ENCODE measurements around the gene COIL. TPM values are rescaled to one million over a fixed set of nuclear protein-coding genes. Genes with fewer than 3 reads are reported as not detected.

Gene COIL
- total RNA-seq, 1 donor from 2014 or later = 16.5 TPM

- no peak for DNase-seq
These were observed 52.8 kb downstream of the COIL start for GRCh38 chr17:56908001-56908542.

- DNase-seq = no peak
These were observed 57.3 kb downstream of the COIL start for GRCh38 chr17:56903560-56903959.

GRCh38 chr17:56902348-56902747 is 58.5 kb downstream of the COIL start:
- peak; percentile 62 for DNase-seq

GRCh38 chr17:56899403-56899802 is 61.4 kb downstream of the COIL start:
- DNase-seq = peak; percentile 70

GRCh38 chr17:56898874-56899273 is 62.0 kb downstream of the COIL start:
- no peak for DNase-seq

- no peak for DNase-seq
These were observed 63.0 kb downstream of the COIL start for GRCh38 chr17:56897646-56898424.

- no peak for DNase-seq
These were observed 63.9 kb downstream of the COIL start for GRCh38 chr17:56896968-56897359.

- DNase-seq = no peak
These were observed 64.5 kb downstream of the COIL start for GRCh38 chr17:56896217-56896967.

- no peak for DNase-seq
These were observed 65.9 kb downstream of the COIL start for GRCh38 chr17:56894859-56895455.

GRCh38 chr17:56893503-56893902 is 67.3 kb downstream of the COIL start:
- no peak for DNase-seq

GRCh38 chr17:56892333-56892732 is 68.5 kb downstream of the COIL start:
- DNase-seq = no peak

GRCh38 chr17:56891751-56892150 is 69.1 kb downstream of the COIL start:
- DNase-seq = peak; percentile 60

GRCh38 chr17:56890906-56891674 is 69.8 kb downstream of the COIL start:
- DNase-seq = peak; percentile 32

GRCh38 chr17:56890390-56890789 is 70.5 kb downstream of the COIL start:
- no peak for DNase-seq

Other genes with a start within 250 kb of the COIL start
- gene C17orf67, start 127.1 kb downstream of the COIL start, total RNA-seq = 3.2 and 4.1 TPM in 2 replicates
- gene DGKE, start 126.9 kb downstream of the COIL start, total RNA-seq = 13.0 and 17.9 TPM in 2 replicates
- gene TRIM25, start 47.0 kb downstream of the COIL start, total RNA-seq = 33.2 and 51.0 TPM in 2 replicates
- gene SCPEP1, start 17.1 kb upstream of the COIL start, total RNA-seq = 40.3 and 61.4 TPM in 2 replicates
- gene AKAP1, start 124.2 kb upstream of the COIL start, total RNA-seq = 16.0 and 24.5 TPM in 2 replicates

Measured in dermis blood vessel endothelial cell (primary cell).